Left ventricle myocardium inferior (tissue), 1 donor: ENCODE measurements around the gene HOXA3. TPM values are rescaled to one million over a fixed set of nuclear protein-coding genes. Genes with fewer than 3 reads are reported as not detected.

ENCODE experiments used
- DNase-seq: peaks from one replicate; pipeline ENCODE4 v3.0.0-alpha.2; 2020
- H3K27ac ChIP-seq: fragments of 200-600 bp; replicated peaks from 2 replicates; pipeline ENCODE4 v1.8.0; 2021
- H3K27me3 ChIP-seq: fragments of 200-600 bp; 2 replicates; pipeline ENCODE4 v1.8.0; 2021; ENCODE audit warnings: low read depth
- H3K36me3 ChIP-seq: fragments of 200-600 bp; 2 replicates; pipeline ENCODE4 v1.8.0; 2021
- H3K4me1 ChIP-seq: fragments of 200-600 bp; 2 replicates; pipeline ENCODE4 v1.8.0; 2021
- H3K4me3 ChIP-seq: fragments of 200-600 bp; 2 replicates; pipeline ENCODE4 v1.8.0; 2021; ENCODE audit warnings: mild to moderate bottlenecking, moderate library complexity
- H3K9me3 ChIP-seq: fragments of 200-600 bp; replicated peaks from 2 replicates; pipeline ENCODE4 v1.8.0; 2021
- intact Hi-C: fragments of 100-400 bp; cut with micrococcal nuclease; formaldehyde crosslinking; loops from one replicate; pipeline ENCODE4 v1.11.0; 2022
- total RNA-seq: library from RNA; stranded (reverse); fragmentation: NEBNext Ultra II Directional; extraction: Animal tissue kit (Norgen Biotek cat#: 25700); gene quantifications from one replicate; pipeline ENCODE4 v1.2.1, GENCODE V29; 2021
- TF ChIP-seq, protein P1 (sequence below): fragments of 200-600 bp; IDR thresholded peaks from 2 replicates; pipeline ENCODE4 v1.8.0; 2021; ENCODE audit warnings: antibody characterized with exemption, mild to moderate bottlenecking, borderline replicate concordance
- donor health status: DM: no; HTN: yes; CAD: no; lungs with severe emphysema.

The HOXA3 gene
- total RNA-seq, 1 donor from 2014 or later, result not detected

DNA sequence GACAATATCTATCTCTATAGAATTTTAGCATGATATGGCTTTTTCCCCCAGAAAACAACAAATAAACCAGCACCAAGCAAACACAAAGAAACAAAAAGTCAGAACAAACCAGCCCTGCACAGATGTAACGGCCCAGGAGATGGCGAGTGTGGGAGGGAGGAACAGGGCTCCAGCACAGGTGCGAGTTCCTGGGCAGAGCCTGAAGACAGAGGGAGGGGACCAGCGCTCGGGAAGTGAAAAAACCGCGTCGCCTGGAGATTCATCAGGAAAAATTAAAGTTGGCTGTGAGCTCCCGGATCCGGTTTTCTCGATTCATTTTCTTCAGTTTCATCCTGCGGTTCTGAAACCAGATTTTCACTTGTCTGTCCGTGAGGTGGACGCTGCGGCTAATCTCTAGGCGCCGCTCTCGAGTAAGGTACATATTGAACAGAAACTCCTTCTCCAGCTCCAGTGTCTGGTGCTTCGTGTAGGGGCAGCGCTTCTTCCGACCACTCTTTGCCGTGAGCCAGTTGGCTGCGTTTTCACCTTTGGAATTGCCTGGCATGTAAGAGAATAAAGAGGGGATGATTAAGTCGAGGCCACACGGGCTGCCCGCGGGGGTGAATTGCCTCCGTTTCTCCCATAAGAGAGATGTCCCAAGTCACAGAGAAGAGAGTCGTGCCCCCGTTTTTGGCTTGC, 19.4 kb upstream of the HOXA3 start:
- TF ChIP-seq, protein P1, sequence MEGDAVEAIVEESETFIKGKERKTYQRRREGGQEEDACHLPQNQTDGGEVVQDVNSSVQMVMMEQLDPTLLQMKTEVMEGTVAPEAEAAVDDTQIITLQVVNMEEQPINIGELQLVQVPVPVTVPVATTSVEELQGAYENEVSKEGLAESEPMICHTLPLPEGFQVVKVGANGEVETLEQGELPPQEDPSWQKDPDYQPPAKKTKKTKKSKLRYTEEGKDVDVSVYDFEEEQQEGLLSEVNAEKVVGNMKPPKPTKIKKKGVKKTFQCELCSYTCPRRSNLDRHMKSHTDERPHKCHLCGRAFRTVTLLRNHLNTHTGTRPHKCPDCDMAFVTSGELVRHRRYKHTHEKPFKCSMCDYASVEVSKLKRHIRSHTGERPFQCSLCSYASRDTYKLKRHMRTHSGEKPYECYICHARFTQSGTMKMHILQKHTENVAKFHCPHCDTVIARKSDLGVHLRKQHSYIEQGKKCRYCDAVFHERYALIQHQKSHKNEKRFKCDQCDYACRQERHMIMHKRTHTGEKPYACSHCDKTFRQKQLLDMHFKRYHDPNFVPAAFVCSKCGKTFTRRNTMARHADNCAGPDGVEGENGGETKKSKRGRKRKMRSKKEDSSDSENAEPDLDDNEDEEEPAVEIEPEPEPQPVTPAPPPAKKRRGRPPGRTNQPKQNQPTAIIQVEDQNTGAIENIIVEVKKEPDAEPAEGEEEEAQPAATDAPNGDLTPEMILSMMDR, result no peak
- no peak overlapping the region for H3K4me3 ChIP-seq
- peak; percentile 5 for DNase-seq
- peaks cover 40% of the 10 kb centered on the region for H3K4me1 ChIP-seq
- H3K27me3 ChIP-seq, result peaks cover 100% of the 10 kb centered on the region
- H3K27ac ChIP-seq, result no peak overlapping the region
- intact Hi-C loops, result no loop called here
- H3K36me3 ChIP-seq, result no peaks in the 10 kb centered on the region
- H3K9me3 ChIP-seq, result no peaks in the 10 kb centered on the region

DNA sequence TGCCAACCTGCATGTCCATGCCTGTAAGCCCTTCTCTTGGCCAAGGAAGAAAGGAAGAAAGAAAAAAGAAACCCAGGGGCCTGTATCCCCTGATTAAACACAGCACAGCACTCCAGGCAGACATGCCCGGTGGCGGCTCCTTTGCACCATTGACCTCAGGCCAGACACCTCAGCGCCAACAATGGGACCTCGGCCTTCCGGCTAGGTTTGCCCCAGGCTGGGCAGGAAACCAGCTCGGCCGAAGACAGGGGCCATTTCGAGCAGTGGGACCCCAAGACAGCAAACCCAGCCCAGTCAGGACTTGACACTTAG, 18.9 kb upstream of the HOXA3 start:
- H3K4me1 ChIP-seq, result peaks cover 45% of the 10 kb centered on the region
- intact Hi-C loops, result no loop called here

DNA sequence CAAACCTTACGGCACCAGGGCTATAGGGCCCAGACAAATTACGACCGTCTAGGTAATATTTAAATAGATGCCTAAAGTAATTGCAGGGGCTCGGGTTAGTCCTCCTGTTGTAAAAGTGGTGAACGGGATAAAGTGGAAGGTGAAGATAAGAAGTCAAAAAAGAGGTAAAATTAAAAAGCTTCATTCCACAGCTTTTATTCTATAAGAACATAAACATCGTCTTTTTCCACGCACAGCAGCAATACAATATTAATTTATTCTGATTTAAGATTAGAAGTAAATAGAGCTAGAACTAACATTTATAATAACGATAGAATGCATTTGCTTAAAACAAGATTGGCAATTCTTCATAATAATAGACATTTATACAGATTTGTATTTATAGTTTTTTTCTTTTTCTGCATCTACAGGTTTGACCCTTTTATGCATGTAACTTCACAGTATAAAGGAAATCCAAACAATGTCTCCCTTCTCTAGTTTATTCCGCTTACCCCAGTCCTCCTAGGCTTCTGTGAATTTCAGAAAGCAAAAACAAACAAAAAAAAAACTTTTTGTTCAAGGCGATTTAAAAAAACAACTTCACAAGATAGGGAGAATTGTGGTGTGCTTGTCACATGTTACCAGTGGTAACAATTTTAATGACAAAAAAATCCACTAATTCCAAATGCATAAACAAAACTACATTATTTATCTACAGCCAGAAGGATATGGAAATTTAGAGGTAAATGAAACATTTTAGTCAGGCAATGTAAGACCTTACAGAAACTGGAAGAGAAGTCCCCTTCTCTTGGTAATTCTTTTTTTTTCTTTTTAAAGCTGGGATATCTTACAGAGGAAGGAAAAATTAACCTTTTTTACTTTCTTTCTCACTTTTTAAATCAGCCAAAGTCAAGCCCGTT, 18.3 kb upstream of the HOXA3 start:
- TF ChIP-seq, protein P1, result no peak
- no peak overlapping the region for H3K4me3 ChIP-seq

More for the DNA sequence above, 18.9 kb upstream of the HOXA3 start:
- no peaks in the 10 kb centered on the region for H3K36me3 ChIP-seq
- peaks cover 100% of the 10 kb centered on the region for H3K27me3 ChIP-seq
- H3K9me3 ChIP-seq, result no peaks in the 10 kb centered on the region
- TF ChIP-seq, protein P1, result no peak
- DNase-seq, result no peak
- no peak overlapping the region for H3K4me3 ChIP-seq
- no peak overlapping the region for H3K27ac ChIP-seq

DNA sequence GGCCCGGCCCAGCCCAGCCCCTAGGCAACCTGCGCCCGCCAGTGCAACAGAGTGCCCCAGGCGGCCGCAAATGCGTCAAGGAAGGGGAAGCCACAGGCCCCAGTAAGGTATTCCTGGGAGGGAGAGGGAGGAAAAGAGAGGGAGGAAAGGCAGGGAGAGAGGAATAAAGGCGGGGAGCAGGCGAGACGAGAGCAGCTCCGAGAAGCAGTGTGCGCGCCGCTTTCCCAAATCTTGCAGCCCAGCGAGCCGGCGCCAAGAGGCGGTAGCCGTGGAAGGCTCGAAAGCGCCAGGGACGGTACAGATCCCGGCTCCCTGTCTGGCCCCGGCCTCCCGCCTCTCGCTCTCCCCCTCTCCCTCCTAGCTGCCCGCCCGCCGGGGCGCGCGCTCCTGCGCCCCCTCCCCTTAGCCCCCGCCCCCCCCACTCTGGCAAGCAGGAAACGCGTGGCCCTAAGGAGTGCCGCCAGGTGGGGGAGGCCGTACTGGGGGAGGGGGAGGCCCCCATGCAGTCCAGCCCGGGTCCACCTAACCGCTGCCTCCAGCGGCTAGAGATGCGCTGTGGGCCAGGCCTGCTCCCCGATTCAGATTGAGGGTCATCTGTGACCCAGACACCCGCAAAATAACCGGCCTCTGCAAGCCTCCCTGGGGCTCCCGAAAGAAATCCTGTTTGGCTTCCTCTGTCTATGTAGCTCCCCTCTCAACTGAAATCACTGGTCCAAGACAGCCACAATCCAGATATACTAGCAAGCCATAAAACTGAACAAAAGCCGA, 17.5 kb upstream of the HOXA3 start:
- DNase-seq, result peak; percentile 3
- H3K4me1 ChIP-seq, result peaks cover 59% of the 10 kb centered on the region
- TF ChIP-seq, protein P1, result no peak
- no peak overlapping the region for H3K27ac ChIP-seq
- H3K27me3 ChIP-seq, result peaks cover 100% of the 10 kb centered on the region
- intact Hi-C loops, result no loop called here
- H3K9me3 ChIP-seq, result no peaks in the 10 kb centered on the region
- no peaks in the 10 kb centered on the region for H3K36me3 ChIP-seq
- no peak overlapping the region for H3K4me3 ChIP-seq

More for the DNA sequence above, 18.3 kb upstream of the HOXA3 start:
- Histone ChIP-seq H3K36me3 (no peaks in the 10 kb centered on the region), H3K27me3 (peaks cover 100% of the 10 kb centered on the region), H3K27ac (no peak overlapping the region), H3K4me1 (peaks cover 50% of the 10 kb centered on the region), H3K9me3 (no peaks in the 10 kb centered on the region)
- DNase-seq, result no peak
- intact Hi-C loops, result no loop called here

DNA sequence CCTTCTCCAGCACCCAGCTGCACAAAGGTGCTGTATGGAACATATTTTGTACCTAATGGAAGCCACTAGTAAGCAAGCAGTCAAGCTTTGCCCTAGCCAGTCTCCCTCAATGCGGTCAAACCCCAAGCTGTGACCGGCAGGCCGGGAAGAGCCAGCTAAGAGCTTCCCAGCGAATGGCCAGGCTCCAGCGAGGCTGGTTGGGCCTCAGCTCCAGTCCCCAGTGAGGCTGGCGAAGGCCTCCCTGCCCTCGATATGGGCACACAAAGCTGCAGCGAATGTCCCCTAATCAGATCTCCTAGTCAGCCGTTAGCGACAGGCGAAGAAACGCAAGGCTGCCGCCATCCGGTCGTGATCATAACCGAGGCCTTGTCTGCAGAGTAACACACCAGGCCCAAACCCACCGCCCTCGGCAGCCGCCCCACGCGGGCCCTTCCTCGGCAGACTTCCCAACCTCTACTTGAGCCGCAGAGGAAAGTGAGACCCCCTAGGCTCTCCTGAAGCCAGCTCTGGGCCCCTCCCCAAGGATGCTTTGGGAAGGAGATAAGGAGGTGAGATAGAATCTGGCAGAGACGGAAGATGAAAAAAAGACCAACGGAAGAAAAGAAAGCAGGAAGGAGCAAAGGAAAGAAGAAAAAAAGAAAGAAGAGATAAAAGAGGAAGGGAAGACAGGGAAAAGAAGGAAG, 16.0 kb upstream of the HOXA3 start:
- H3K27me3 ChIP-seq, result peaks cover 100% of the 10 kb centered on the region
- H3K4me3 ChIP-seq, result no peak overlapping the region
- TF ChIP-seq, protein P1, result no peak
- DNase-seq, result peak; percentile 7
- intact Hi-C loops, result no loop called here
- H3K27ac ChIP-seq, result no peak overlapping the region
- no peaks in the 10 kb centered on the region for H3K9me3 ChIP-seq
- no peaks in the 10 kb centered on the region for H3K36me3 ChIP-seq
- peaks cover 53% of the 10 kb centered on the region for H3K4me1 ChIP-seq
